OCI-LY7 (cell line): Measurements from ENCODE around the gene CYP27C1.

ENCODE experiments used
- CTCF ChIP-seq: fragments of 200-600 bp; sonication (generic); conservative IDR thresholded peaks from 2 replicates; pipeline ENCODE4 v1.5.1; 2014; ENCODE audit warnings: mild to moderate bottlenecking, antibody characterized with exemption, low read length, moderate library complexity, mixed read lengths
- EZH2phosphoT487 ChIP-seq: fragments of 200-600 bp; sonication (generic); IDR thresholded peaks from 2 replicates; pipeline ENCODE4 v1.6.1; 2018; ENCODE audit warnings: low read depth, borderline replicate concordance, mild to moderate bottlenecking, mixed run types, antibody characterized with exemption, low read length, moderate library complexity, mixed read lengths

- TF ChIP-seq CTCF (no peak), EZH2phosphoT487 (no peak)
These were observed 50.9 kb downstream of the CYP27C1 start for GRCh38 chr2:127169066-127169660.
